Measurements from ENCODE around the gene ZNF618. TPM values are rescaled to one million over a fixed set of nuclear protein-coding genes. Genes with fewer than 3 reads are reported as not detected.

The ZNF618 gene
- total RNA-seq, 1 experiment from 2014 or later: 22.0 TPM

DNA sequence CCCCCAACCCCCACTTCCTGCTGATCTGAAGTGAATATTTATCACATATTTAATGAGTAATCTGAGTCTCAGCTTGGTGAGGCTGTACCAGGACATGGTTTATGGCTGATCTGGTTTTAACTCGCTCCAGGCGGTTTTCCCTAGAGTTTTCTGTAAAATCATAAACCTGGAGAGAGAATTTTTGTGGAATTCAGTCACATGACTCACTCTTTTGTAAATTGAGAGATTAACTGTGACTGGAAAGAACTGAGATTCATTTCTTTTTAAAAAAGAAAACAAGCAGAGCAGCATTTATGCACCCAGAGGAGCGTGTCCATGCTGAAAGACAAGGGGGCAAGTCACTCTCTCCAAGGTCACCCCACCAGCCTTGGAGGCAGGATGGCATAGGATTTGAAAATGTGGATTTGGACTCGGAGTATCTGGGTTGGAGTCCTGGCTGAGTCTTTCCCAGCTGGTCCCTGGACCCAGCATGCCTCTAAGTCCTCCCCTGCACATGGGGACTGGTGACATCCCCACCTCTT is 81.8 kb downstream of the ZNF618 start:
- Mint-ChIP-seq H3K27me3 (ENCODE audit: low read depth) (no peaks in the 10 kb centered on the region), H3K4me1 (peaks cover 24% of the 10 kb centered on the region), H3K4me3 (no peak overlapping the region), H3K27ac (peak overlapping the region; percentile 37; the same call in 1 of the 2 replicates), H3K9me3 (no peaks in the 10 kb centered on the region), H3K36me3 (no peaks in the 10 kb centered on the region)
- DNase-seq (ENCODE audit: low spot score): no peak
- POLR2A ChIA-PET: interaction anchor here (0.6 to 0.7 kb wide), 2 partner anchors 10 to 116 kb away, joined by 3 to 4 read pairs; no protein-coding TSS in a partner anchor
- CTCF ChIA-PET: no interaction called here
- no peak for ATAC-seq
- TF ChIP-seq, protein P1, sequence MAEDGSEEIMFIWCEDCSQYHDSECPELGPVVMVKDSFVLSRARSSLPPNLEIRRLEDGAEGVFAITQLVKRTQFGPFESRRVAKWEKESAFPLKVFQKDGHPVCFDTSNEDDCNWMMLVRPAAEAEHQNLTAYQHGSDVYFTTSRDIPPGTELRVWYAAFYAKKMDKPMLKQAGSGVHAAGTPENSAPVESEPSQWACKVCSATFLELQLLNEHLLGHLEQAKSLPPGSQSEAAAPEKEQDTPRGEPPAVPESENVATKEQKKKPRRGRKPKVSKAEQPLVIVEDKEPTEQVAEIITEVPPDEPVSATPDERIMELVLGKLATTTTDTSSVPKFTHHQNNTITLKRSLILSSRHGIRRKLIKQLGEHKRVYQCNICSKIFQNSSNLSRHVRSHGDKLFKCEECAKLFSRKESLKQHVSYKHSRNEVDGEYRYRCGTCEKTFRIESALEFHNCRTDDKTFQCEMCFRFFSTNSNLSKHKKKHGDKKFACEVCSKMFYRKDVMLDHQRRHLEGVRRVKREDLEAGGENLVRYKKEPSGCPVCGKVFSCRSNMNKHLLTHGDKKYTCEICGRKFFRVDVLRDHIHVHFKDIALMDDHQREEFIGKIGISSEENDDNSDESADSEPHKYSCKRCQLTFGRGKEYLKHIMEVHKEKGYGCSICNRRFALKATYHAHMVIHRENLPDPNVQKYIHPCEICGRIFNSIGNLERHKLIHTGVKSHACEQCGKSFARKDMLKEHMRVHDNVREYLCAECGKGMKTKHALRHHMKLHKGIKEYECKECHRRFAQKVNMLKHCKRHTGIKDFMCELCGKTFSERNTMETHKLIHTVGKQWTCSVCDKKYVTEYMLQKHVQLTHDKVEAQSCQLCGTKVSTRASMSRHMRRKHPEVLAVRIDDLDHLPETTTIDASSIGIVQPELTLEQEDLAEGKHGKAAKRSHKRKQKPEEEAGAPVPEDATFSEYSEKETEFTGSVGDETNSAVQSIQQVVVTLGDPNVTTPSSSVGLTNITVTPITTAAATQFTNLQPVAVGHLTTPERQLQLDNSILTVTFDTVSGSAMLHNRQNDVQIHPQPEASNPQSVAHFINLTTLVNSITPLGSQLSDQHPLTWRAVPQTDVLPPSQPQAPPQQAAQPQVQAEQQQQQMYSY (CRISPR knock-in tag; IDR thresholded peaks at IDR 0.05): peak; percentile 76
- TF ChIP-seq SMAD4 (CRISPR knock-in tag; IDR thresholded peaks at IDR 0.05): no peak

DNA sequence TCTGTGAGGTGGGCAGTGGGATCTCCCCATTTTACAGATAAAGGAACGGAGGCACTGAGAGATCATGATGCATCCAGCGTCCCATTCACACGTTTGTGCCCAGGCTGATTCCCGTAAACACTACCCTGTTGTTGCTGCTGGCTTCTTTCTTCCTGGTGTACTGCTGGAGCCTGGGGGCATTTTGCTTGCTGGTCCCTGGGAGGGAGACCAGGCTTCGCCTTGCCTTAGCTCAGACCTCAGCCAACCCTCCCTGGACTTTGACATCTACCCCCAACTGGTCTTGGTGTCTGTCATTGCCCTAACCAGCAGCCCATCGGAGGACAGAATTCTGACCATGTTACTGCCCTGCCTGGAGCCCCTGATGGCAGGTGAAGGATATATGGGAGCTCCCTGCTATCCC is 82.4 kb downstream of the ZNF618 start:
- ChIA-PET POLR2A (no interaction called here), CTCF (no interaction called here)
- ATAC-seq (no peak), DNase-seq (ENCODE audit: low spot score) (no peak)
- Mint-ChIP-seq H3K4me3 (no peak overlapping the region), H3K27ac (no peak overlapping the region), H3K27me3 (ENCODE audit: low read depth) (no peaks in the 10 kb centered on the region), H3K4me1 (peaks cover 24% of the 10 kb centered on the region), H3K9me3 (no peaks in the 10 kb centered on the region), H3K36me3 (no peaks in the 10 kb centered on the region)
- TF ChIP-seq MYBL2 (CRISPR knock-in tag; IDR thresholded peaks at IDR 0.05) (no peak), GTF2I (CRISPR knock-in tag; conservative IDR thresholded peaks at IDR 0.05) (no peak), FOXK1 (CRISPR knock-in tag; IDR thresholded peaks at IDR 0.05) (no peak), CREM (CRISPR knock-in tag; IDR thresholded peaks at IDR 0.05) (no peak), ZNF232 (CRISPR knock-in tag; IDR thresholded peaks at IDR 0.05) (no peak)
- TF ChIP-seq, protein P1 (CRISPR knock-in tag; IDR thresholded peaks at IDR 0.05): no peak
- TF ChIP-seq, protein P2, sequence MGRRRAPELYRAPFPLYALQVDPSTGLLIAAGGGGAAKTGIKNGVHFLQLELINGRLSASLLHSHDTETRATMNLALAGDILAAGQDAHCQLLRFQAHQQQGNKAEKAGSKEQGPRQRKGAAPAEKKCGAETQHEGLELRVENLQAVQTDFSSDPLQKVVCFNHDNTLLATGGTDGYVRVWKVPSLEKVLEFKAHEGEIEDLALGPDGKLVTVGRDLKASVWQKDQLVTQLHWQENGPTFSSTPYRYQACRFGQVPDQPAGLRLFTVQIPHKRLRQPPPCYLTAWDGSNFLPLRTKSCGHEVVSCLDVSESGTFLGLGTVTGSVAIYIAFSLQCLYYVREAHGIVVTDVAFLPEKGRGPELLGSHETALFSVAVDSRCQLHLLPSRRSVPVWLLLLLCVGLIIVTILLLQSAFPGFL (CRISPR knock-in tag; IDR thresholded peaks at IDR 0.05; ENCODE audit: borderline replicate concordance): no peak

DNA sequence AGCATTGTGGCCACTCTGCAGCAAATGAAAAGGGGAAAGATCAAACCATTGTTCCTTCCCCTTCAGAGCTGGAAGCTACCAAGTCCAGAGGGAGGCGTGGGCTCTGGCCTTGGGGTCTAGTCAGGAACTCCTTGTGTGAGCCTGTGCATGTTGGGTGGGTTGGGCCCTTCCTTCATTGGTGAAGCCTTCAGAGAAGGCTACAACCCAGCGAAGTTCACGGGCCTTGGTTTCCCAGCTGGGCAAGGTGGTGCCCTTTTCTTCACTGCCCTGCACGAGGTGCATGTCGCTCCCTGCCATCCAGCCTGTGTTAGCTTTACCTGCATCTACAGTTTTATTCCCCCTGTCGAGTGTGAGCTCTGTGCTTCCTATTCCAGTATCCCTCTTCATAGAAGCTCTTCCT is 84.7 kb downstream of the ZNF618 start:
- Mint-ChIP-seq H3K27me3 (ENCODE audit: low read depth) (no peaks in the 10 kb centered on the region), H3K4me3 (no peak overlapping the region), H3K9me3 (no peaks in the 10 kb centered on the region), H3K36me3 (no peaks in the 10 kb centered on the region), H3K4me1 (peaks cover 27% of the 10 kb centered on the region), H3K27ac (no peak overlapping the region)
- DNase-seq (ENCODE audit: low spot score): no peak
- CTCF ChIA-PET: interaction anchor here (1.1 kb wide), 1 partner anchor 107 kb away, joined by 4 read pairs; no protein-coding TSS in a partner anchor
- ATAC-seq: no peak
- POLR2A ChIA-PET: no interaction called here
- TF ChIP-seq RORB (CRISPR knock-in tag; IDR thresholded peaks at IDR 0.05) (no peak), HMGA2 (CRISPR knock-in tag; IDR thresholded peaks at IDR 0.05) (no peak)
- TF ChIP-seq, protein P3, sequence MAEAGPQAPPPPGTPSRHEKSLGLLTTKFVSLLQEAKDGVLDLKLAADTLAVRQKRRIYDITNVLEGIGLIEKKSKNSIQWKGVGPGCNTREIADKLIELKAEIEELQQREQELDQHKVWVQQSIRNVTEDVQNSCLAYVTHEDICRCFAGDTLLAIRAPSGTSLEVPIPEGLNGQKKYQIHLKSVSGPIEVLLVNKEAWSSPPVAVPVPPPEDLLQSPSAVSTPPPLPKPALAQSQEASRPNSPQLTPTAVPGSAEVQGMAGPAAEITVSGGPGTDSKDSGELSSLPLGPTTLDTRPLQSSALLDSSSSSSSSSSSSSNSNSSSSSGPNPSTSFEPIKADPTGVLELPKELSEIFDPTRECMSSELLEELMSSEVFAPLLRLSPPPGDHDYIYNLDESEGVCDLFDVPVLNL (CRISPR knock-in tag; IDR thresholded peaks at IDR 0.05; ENCODE audit: borderline replicate concordance, low read depth): no peak
- TF ChIP-seq, protein P4, sequence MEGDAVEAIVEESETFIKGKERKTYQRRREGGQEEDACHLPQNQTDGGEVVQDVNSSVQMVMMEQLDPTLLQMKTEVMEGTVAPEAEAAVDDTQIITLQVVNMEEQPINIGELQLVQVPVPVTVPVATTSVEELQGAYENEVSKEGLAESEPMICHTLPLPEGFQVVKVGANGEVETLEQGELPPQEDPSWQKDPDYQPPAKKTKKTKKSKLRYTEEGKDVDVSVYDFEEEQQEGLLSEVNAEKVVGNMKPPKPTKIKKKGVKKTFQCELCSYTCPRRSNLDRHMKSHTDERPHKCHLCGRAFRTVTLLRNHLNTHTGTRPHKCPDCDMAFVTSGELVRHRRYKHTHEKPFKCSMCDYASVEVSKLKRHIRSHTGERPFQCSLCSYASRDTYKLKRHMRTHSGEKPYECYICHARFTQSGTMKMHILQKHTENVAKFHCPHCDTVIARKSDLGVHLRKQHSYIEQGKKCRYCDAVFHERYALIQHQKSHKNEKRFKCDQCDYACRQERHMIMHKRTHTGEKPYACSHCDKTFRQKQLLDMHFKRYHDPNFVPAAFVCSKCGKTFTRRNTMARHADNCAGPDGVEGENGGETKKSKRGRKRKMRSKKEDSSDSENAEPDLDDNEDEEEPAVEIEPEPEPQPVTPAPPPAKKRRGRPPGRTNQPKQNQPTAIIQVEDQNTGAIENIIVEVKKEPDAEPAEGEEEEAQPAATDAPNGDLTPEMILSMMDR (IDR thresholded peaks at IDR 0.05): no peak
- TF ChIP-seq, protein P5, sequence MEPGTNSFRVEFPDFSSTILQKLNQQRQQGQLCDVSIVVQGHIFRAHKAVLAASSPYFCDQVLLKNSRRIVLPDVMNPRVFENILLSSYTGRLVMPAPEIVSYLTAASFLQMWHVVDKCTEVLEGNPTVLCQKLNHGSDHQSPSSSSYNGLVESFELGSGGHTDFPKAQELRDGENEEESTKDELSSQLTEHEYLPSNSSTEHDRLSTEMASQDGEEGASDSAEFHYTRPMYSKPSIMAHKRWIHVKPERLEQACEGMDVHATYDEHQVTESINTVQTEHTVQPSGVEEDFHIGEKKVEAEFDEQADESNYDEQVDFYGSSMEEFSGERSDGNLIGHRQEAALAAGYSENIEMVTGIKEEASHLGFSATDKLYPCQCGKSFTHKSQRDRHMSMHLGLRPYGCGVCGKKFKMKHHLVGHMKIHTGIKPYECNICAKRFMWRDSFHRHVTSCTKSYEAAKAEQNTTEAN (CRISPR knock-in tag; IDR thresholded peaks at IDR 0.05): no peak
- TF ChIP-seq, protein P6, sequence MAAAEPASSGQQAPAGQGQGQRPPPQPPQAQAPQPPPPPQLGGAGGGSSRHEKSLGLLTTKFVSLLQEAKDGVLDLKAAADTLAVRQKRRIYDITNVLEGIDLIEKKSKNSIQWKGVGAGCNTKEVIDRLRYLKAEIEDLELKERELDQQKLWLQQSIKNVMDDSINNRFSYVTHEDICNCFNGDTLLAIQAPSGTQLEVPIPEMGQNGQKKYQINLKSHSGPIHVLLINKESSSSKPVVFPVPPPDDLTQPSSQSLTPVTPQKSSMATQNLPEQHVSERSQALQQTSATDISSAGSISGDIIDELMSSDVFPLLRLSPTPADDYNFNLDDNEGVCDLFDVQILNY (CRISPR knock-in tag; IDR thresholded peaks at IDR 0.05): no peak
